Activated CD8-positive, alpha-beta memory T cell treated with anti-CD3 and anti-CD28 coated beads, Interleukin-2, amount 50 U/mL, for 4 hours (primary cell): ENCODE data around the gene GPR62.

Experiments
- DNase-seq: peaks from one replicate; pipeline ENCODE4 v3.0.0-alpha.2; 2020

Gene GPR62

DNA sequence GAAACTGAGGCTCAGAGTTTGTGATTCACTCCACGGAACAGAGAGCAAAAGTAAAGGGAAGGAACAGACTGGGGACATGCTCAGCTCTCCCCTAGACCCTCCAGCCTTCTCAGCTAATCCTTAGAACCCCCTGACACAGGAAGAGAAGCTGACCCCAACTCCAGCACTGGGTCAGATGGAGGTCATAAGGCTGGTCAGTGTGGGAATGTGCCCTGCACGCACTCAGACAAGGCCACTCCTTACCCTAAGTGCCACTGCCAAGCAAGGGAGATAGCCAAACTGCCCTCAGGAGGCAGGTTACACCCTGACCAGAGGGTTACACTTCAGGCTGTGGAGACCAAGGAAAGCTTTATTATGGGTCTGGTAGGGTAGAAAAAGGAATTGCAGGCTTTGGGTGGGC is 39.3 kb downstream of the GPR62 start:
- DNase-seq = no peak

DNA sequence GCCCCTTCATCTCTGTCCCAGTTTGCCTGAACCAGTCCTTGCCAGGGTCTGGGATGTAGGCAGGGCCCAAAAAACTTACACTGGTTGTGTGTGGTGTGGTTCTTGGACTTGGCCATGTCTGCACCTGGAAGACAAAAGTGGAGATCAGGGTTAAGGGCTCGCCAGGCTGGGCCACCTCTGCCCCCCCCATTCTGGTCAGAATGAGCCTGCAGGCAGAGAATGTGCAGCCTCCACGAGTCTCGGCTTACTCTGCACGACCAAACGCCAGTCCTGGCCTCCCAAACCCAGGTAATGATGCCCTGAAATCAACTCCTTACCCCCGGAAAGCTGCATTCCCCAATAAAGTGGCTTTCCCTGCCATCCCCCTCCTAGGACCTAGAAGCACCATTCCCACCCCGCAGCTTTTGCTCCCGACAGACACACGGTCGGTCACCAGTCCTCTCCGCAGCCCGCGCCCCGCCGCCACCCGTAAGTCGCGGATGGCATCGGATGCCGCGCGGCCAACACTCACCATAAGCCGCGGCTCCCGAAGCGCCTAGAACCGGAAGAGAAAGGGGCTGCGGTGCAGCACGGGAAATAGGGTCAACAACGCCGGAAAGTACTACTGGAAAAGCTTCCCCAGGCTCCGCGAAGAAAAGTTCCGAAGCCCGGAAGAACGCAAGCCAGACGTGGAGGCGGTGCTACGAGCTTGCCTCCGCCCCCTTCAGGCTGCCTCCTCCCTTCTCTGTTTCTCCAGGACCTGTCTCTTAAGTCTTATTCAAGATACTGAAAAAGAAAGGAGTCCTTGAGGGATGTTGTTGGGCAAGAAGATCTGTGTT is 40.4 kb downstream of the GPR62 start, which contains the start of gene RPL29:
Gene RPL29 (minus strand): TSS at position 550 of the 818 bp plus-strand sequence. CDS start 434 bp downstream, at position 116.
- peak; percentile 89 for DNase-seq

DNA sequence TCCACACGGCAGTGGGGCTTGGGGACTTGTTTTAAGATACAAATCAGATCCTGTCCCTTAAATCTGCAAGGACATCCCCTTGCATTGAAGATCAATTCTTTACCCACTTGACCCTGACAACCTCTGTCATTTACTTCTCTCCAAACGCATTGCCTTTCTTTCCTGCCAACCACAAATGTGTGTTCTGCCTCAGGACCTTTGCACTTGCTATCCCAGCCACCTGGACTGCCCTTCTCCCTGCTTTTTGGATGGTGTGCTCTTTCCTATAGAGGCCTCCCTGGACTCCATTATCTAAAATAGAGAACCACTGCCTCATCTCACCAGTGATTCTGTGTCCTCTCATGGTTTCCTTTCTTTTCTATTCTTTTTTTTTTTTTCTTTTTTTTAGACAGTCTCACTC is 42.0 kb downstream of the GPR62 start:
- DNase-seq = no peak

DNA sequence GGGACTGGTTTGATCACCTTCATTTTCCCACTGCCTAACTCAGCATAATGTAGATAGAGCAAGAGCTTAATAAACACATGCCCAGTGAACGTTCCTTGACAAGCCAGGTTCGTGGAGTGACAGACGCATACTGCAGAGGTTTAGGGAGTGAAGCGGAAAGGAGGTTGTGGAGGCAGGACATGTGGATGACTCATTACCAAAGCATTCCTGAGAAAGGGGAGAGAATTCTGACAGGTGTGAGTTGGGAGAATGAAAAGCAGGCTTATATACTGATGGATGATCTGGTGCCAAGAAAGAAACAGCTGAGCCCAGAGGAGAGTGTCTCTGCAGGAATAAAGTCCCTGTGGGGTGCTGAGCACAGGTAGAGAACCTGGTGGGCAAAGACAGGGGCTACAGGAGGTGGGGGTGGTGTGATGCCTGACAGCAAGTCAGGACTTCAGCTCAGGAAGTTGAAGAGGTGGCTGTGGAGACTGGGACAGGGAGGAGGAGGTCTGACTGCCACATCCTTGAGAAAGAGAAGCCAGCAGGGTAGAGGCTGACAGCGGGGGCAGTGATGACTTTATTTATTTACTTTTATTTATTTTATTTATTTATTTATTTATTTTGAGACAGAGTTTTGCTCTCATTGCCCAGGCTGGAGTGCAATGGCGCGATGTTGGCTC is 42.9 kb downstream of the GPR62 start:
- no peak for DNase-seq

DNA sequence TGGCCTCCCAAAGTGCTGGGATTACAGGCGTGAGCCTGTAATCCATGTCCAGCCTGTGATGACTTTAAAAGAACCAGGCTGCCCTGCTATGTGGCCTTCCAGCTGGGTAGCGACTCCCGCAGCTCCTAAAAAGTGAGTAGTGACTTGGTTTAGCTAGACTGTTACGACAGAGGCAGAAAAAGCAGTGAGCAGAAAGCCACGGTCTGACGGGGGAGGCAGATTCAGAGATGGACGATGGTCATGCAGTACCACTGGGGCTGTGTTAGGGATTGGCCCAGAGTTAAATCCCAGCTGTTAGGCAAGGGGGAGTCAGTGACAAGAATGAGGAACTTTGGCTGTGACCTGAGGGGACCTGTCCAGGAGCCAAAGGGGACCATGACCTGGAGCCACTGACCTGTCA is 43.6 kb downstream of the GPR62 start:
- DNase-seq = no peak

DNA sequence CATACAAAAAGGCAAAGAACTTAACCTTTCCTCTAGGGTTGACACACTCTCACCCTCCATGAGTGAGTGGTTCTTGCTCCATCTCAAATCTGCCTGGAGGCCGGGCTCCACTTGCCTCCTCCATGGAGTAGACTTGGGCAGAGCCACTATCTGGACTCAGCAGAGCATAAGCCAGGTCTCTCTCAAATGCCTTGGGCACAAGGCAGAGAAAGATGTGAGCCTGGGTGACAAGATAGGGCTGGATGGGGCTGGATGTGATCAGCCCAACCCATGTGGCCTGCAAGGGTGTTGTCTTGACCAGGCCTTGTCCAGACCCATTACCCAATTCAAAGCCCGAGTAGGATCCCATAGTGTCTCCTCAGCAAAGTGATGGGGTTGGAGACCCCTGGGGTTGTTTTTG is 44.7 kb downstream of the GPR62 start:
- DNase-seq = no peak

DNA sequence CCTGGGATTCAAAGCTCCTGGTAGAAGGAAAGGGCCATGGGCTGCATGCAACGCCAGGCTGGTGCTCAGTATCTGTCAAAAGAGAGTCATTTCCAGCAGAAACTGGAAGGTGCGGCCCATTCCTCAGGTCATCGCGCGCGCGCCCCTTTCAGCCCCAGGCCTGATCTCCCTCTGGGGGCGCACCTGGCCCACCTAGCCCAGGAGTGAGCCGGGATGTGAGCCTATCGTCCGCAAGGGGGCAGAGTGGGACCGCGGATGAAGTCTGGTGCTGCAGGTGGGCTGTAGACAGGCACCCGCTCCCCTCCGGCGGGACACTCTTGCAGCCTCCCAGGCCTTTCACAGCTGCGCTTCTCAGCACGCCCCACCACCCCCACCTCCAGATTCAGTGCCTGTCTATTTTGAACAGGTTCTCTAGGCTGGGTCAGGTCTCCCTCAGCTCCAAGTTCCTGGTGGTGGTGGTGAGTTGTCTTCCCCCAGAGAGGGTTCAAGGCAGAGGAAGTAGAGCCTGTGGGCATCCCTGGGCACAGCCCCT is 46.3 kb downstream of the GPR62 start:
- peak; percentile 89 for DNase-seq

DNA sequence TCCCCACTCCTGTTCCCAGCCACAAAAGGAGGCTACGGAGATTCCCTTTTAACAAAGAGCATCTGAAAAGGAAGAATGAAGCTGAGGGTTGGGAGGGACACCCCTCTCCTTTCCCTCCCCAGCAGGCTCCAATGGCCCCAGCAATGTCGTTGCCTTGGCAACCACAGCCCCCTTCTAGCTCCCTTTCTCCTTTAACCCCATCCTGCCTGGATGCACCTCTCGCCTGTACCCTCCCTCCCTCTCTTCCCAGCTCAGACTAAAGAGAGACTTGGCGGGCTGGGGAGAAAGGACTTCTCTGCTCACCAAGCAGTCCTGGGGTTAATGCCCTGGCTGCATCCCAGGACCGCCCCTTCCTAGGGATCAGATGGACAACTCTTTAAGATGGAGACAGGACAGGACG is 47.6 kb downstream of the GPR62 start:
- no peak for DNase-seq

DNA sequence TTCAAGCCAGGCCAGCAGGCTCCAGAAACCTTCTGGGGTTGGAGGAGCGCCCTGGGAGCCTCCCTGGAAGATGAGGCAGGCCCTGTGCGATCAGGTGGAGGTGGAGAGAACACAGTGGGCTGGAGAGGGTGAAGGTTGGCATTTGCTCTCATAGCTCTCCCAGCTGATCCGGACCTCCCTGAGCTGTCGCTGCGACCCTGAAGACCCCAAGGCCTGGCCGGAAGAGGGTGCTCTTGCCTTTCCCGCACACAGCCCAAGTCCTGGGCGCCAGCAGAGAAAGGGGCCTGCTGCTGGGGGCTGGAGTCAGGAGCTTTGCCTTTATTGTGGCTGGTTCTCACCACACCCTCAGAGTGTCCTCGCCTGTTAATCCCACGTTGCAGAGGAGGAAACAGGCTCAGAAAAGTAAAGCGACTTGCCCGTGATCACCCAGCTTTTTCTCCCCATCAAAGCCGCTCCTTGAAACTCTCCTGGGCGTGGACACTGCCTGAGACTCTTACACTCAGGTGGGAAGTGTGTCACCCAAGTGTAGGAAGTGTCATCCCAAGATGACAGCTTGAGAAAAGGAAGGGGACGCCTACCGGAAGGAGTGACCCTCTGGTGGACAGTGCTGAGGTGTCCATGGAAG is 49.1 kb downstream of the GPR62 start:
- DNase-seq = no peak

DNA sequence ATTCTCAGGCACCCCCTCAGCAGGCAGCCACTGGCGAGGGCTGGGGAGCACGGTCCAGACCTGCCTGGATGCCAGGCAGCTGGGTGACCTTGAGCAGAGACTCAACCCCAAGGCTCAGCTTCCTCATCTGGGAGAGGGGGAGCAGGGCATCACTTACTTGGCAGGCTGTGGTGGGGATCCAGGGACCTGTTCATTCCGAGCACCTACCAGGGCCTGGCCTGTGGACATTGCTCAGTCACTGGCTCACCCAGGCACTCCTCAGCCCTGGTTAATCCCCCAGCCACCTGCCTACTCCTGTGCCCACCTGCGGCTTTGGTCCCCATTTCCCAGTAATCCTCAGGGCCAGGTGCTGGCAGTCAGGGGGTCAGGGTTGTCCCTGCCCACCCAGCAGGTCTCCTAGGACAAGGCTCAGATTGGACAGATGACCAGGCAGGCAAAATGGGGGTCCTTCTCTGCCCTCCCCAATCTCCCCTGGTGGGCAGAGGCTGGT is 49.8 kb downstream of the GPR62 start:
- DNase-seq = no peak

DNA sequence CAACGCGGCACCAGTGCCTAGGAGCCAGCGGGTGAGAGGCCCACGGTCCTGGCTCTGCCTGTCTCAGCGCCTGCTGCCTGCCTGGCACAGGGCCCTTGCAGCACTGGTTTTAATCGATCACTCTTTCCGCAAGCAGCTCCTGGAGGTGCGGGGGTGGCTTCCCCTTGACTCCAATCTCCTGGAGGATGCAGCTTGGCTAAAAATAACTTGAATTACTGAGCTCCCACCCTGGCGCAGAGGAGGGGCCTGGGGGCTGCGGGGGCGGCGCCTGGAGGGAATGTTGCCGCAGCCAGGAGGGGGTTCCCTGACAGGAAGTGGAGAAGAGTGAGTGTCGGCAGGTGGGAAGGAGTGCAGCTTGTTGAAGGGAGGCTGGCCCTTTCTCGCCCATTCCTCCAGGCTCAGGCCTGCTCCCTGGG is 50.4 kb downstream of the GPR62 start:
- DNase-seq = no peak

DNA sequence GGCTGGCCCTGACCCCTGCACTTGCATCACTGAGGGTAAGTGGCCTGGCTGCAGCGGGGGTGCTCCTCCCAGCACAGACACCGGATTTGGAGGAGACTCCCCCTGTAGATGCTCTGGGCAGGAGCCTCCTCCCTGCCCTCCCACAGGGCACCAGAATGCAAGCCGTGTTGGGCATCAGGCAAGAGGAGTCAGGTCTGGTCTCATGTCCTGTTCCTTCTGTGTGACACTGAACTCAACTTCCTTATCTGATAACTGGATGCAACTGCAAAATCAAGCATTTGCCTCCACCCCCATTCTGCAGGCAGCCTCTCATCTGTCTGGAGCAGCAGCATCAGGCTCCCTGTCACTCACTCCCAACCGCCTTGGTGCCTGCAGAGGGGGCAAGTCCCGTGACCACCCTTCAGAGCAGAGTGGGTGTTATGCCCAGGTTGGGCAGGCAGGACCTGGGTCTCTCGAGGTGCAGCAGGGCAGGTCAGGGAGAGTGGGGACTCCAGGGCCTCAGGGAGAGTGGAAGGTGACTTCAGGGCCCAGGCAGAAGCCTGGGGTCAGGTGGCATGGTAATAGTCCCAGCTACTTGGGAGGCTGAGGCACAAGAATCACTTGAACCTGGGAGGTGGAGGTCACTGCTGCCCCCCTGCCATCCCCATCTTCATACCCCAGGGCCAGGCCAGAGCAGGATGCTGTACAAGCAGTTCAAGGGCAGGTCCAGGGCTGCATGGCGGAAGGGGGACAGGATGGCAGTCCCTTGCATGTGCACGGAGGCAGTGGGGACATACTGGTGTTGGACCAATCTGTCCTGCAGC is 51.0 kb downstream of the GPR62 start:
- no peak for DNase-seq

DNA sequence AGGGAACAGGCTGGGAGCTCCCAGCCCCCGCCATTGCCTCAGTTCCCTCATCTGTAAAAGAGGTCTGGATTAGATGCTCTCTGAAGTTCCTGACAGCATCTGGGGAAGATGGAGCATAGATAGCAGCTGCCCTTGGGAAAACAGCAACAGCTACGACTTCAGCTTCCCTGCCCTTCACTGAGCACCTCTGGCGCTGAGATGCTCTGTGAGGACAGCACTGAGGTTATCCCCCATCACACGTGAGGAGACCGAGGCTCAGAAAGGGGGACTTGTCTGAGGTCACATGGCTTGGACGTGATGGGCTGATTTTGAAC is 51.6 kb downstream of the GPR62 start:
- no peak for DNase-seq
